ENCODE measurements around the gene PPP4R2. TPM values are rescaled to one million over a fixed set of nuclear protein-coding genes. Genes with fewer than 3 reads are reported as not detected.

PPP4R2 gene
- total and polyA plus RNA-seq, 2 of the 8 experiments (the other 6 are each of a cell fraction or from before 2014, with no cell fraction given), result 11.5 to 89.9 TPM

GRCh38 chr3:73069775-73070444, 73.3 kb downstream of the PPP4R2 start:
- FAIRE-seq, result no peak
- POLR2A ChIA-PET (ENCODE audit: partially characterized antibody), result interaction anchor here (1.3 to 1.9 kb wide), 2 partner anchors 73 to 81 kb away, joined by 3 to 8 read pairs; partner anchors contain the start of gene PPP4R2

More at GRCh38 chr3:73069775-73070444, 73.3 kb downstream of the PPP4R2 start:
- Histone ChIP-seq H3K9me3 (ENCODE audit: insufficient read depth in 2 of 2, low read depth in 1 of 2, low read length in 1 of 2) (no peaks in the 10 kb centered on the region), H2BK15ac (ENCODE audit: low read length) (no peak overlapping the region), H4K8ac (ENCODE audit: extremely low read depth, insufficient read depth, low read length) (no peak overlapping the region), H3K4me1 (replicated peaks in 1 of 4; ENCODE audit: control insufficient read depth in 3 of 4, insufficient read depth in 4 of 4, low read length in 3 of 4) (peaks cover 0 to 11% (median 3%) of the 10 kb centered on the region in 4 experiments; a peak in 4 of 7 replicates), H2BK5ac (ENCODE audit: low read depth, low read length) (no peak overlapping the region), H3K4ac (replicated peaks; ENCODE audit: insufficient read length, low read depth, low read length) (no peak overlapping the region), H2AK5ac (ENCODE audit: low read depth, low read length) (no peak overlapping the region), H3K56ac (replicated peaks; ENCODE audit: insufficient read length, low read depth, low read length) (no peak overlapping the region), H3K4me2 (ENCODE audit: insufficient read depth in 1 of 2, low read depth in 2 of 2, low read length in 2 of 2) (no peak overlapping the region), H3K79me2 (ENCODE audit: control insufficient read depth in 1 of 2, insufficient read depth in 2 of 2, low read length in 2 of 2) (no peaks in the 10 kb centered on the region), H3K23me2 (ENCODE audit: low read depth, low read length) (no peaks in the 10 kb centered on the region), H4K91ac (replicated peaks; ENCODE audit: insufficient read length, low read length) (no peak overlapping the region), H2BK120ac (replicated peaks; ENCODE audit: low read depth, low read length) (no peak overlapping the region), H3K36me3 (ENCODE audit: control insufficient read depth in 2 of 4, insufficient read depth in 4 of 4, low read length in 3 of 4) (peaks cover 1 to 22% (median 3%) of the 10 kb centered on the region in 4 experiments; a peak in 4 of 8 replicates), H2BK12ac (ENCODE audit: low read depth, low read length) (no peak overlapping the region), H3K79me1 (ENCODE audit: low read depth, low read length) (no peaks in the 10 kb centered on the region; the same call in 1 of the 2 replicates), H4K5ac (ENCODE audit: insufficient read length, low read depth, low read length) (no peak overlapping the region), H4K20me1 (replicated peaks in 1 of 2; ENCODE audit: control insufficient read depth in 1 of 2, insufficient read depth in 2 of 2, low read length in 2 of 2) (peaks cover 0 to 1% of the 10 kb centered on the region in 2 experiments), H3K14ac (ENCODE audit: insufficient read length) (no peak overlapping the region), H3K27me3 (replicated peaks in 1 of 4; ENCODE audit: control insufficient read depth in 3 of 4, extremely low read depth in 1 of 4, insufficient read depth in 3 of 4, low read length in 3 of 4) (no peaks in the 10 kb centered on the region), H2BK20ac (ENCODE audit: low read length) (no peak overlapping the region), H3K18ac (ENCODE audit: extremely low read depth, low read length) (no peak overlapping the region), H2AFZ (ENCODE audit: low read length) (no peak overlapping the region), H3K9ac (replicated peaks in 1 of 4; ENCODE audit: extremely low read depth in 1 of 4, low read depth in 3 of 4, low read length in 3 of 4) (no peak overlapping the region), H3K4me3 (ENCODE audit: extremely low read depth in 1 of 4, insufficient read depth in 2 of 4, low read depth in 3 of 4, low read length in 4 of 4) (no peak overlapping the region), H3K23ac (ENCODE audit: insufficient read length) (no peak overlapping the region), H3K27ac (ENCODE audit: low read depth, low read length) (no peak overlapping the region)
- no peak for DNase-seq (ENCODE audit: low read depth in 1 of 2, low spot score in 2 of 2)
- CTCF ChIA-PET (ENCODE audit: partially characterized antibody), result interaction anchor here (1.0 kb wide), 1 partner anchor 17 kb away, joined by 3 read pairs; no protein-coding TSS in a partner anchor
- 87% methylated on average over 14 of the region's 14 CpGs; no CpG with 5 or more reads in 1 of the 2 experiments for WGBS, 2 experiments (ENCODE audit: extremely low coverage in 1 of 2, insufficient coverage in 1 of 2, insufficient read length in 1 of 2, insufficient replicate concordance in 2 of 2, low coverage in 1 of 2, low lambda C conversion rate in 2 of 2, missing lambda C conversion rate in 1 of 2)
- TF ChIP-seq NRF1 (IDR thresholded peaks at IDR 0.05; ENCODE audit: low read depth, low read length) (no peak), E2F6 (IDR thresholded peaks at IDR 0.05) (no peak), POLR2AphosphoS5 (IDR thresholded peaks at IDR 0.05; ENCODE audit: low read depth, low read length) (peak; percentile 65; the same call in 1 of the 2 replicates), POLR2A (IDR thresholded peaks at IDR 0.05; ENCODE audit: control extremely low read depth in 1 of 2, low read depth in 2 of 2, low read length in 2 of 2) (peak; percentile 6 to 24; a peak in 1 of 3 replicates)

All from H1 (cell line).